GM18868 (cell line): Measurements from ENCODE around the gene SLC46A1.

Source experiments
- ATAC-seq: cut with Tn5 transposase; IDR thresholded peaks from one replicate; pipeline ENCODE4 v1.9.1; 2021; ENCODE audit warnings: mild to moderate bottlenecking, moderate library complexity; ENCODE audit not compliant: unreplicated experiment

SLC46A1 gene

DNA sequence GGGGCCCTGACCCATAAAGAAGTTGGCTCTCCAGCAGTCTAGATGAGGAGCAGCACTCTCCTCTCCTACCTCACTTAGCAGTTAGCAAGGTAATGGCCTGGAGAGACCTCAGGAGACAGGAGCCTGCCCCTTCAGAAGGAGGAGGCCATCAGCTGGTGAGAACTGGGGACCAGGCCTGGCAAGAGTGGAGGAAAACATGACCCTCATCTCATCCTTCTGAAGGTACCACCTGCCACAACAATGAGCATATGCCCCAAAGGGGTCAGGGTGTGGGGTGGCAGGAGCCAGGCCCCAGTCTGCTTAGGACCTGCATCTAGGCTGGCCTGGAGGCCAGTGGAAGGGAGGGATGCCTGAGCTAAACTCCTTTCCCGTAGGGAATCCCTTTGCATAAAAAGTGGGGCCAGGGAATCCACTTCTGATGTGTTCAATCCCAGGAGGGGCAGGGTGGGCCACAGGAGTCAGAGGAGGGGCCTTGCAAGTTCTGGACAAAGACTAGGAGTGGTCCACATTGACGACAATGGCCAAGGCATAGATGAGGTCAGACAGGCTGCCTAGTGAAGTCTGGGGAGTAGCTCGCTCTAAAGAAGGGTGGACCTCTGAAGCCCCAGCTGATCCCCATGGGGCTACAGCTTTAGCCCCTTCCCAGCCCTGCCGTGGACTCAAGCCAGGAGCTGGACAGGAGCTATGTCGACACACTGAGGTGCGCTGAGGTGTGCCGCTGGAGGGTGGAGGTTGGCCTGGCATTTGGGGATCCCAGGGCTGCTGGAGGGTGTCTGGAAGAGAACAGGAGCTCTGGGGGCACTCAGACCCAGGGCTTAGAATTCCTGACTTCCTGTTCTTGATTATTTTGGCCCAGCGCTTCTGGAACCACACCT, 42.0 kb downstream of the SLC46A1 start:
- ATAC-seq, result no peak

DNA sequence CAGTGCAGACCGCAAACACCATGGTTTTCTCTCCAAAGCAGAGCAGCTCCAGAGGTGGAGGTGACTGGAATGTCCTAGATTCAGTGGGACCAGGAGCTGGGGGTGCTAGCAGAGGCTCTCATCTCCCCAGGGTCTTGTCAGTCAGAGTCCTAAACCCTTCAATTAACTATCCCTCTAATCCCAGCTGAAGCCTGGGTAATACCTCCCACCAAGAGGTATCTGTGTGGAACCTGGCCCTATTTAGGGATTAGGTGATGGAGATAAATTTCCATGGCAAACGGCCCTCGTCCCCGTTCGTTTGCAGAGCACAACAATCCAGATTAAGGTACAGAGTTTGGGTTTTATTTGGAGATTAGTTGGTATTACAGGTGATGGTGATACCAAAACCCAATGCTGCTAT, 42.8 kb downstream of the SLC46A1 start:
- ATAC-seq, result no peak

DNA sequence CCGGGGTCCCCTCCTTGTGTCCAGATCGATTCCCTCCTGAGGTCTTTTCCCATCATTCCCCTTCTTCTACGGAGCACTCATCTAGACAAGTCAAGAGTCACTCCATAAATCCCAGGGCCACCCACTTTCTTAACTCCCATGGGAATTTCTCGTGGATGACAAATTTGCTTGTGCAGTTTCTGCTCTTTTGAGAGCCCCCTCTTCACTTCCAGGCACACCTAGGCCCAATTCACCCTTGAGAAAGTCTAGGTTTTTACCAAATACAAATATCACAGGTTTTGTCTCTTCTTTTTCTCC, 48.2 kb downstream of the SLC46A1 start:
- ATAC-seq, result no peak

DNA sequence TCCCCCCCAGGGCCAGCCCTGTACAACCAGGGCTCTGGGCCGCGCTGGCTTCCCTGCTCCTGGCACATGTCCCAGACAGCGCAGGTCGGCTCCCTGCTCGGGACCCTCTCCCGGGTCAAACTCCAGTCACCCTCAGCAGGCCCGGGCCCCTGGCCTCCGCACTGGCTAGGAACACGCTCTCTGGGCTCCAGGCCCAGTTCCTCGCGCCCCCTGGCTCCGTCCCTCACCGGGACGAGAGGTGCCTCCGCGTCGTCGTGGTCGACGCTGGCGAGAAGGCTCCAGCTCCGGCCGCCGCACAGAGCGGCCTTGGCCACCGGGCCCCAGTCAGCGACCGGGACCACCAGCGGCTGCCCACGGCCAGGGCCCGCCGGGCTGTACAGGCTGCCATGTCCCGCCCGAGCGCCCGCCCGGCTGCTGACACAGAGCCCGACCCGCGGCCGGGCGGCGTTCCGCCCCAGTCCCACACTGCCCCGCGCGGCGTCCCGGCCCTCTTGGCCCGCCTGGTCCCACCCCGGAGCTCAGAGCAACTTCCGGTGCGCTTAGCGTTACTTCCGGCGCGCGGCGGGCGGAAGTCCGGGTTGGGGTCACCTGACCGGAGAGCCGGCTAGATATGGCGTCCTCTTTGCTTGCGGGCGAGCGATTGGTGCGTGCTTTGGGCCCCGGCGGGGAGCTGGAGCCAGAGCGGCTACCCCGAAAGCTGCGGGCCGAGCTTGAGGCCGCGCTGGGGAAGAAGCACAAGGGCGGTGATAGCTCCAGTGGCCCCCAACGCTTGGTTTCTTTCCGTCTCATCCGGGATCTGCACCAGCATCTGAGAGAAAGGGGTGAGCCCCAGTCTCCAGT, 48.7 kb downstream of the SLC46A1 start, which contains the start of gene POLDIP2:
POLDIP2 (minus strand) TSS at position 467 of the 840 bp plus-strand sequence; CDS start at position 388, 79 bp downstream.
- peak; percentile 98 for ATAC-seq

DNA sequence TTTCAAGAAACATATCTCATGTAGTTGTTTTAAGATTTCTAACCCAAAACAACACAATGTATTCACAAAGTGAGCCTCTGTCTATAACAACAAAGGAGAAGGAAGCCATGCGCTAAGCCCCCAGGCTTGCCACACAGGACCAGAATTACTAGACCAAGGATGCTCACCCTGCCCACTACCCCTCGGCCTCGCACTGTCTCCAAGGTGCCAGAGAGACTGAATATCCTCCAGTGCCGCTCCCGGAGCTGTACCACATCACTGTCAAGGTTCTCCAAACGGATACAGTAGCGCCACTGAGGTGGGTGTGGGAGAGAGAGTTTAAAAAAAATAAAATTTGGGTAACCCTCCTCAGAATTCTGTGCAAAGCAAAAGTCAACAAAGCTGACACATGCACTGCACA, 55.7 kb downstream of the SLC46A1 start:
- no peak for ATAC-seq

DNA sequence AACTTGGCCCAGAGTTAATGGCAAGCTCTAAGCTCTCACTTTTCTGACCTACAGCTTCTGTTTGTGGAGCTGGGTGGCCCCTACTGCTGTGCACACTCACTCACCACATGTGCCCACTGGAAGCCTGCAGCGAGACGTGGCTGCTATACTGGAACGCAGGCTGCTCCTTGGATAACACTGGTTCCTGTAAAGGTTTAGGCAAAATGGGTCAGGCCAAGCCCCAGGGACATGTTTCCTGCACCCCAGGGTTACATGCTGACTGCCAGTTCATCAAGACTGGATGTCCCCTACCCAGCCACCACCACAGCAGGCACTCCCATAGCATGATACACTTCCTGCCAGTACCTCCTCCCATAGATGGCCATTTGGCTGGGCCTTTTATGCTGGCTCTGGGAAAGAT, 57.0 kb downstream of the SLC46A1 start:
- ATAC-seq, result no peak

DNA sequence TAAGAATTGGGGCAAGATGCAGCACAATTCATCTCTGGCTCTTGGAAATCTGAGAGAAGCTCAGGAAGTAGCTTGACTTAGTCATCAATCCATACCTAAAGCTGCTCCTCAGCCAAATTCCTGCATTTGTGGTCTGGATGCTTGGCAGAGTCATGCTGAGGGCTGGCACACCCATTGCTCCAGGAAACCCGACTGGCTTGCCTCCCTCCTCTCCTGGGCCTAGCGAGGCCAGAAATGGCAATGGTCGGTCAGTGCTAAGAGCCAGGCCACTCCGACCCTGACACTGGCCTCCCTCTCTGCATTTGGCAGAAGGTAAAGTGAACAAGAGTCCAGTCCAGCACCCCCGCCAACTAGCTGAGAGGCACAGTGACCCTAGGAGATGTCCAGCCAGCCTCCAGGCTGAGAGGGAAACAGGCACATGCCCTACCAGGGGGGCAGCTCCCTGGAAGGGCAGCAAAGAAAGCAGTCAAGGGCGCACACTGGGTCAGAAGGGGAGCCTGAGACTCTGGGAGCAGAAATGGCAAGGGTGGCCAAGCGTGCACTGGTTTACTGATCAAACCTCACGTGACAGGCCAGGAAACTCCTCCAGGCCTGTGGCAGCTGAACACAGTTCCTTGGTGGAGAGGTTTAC, 58.6 kb downstream of the SLC46A1 start:
- no peak for ATAC-seq

GRCh38 chr17:28346746-28347246, 59.2 kb downstream of the SLC46A1 start:
- no peak for ATAC-seq

GRCh38 chr17:28346199-28346580, 59.8 kb downstream of the SLC46A1 start:
- ATAC-seq, result no peak

- no peak for ATAC-seq
Measured at GRCh38 chr17:28345419-28346198, 60.4 kb downstream of the SLC46A1 start.
